Ishikawa (cell line): ENCODE results near the gene ERMP1.

Source experiments
- CEBPB ChIP-seq: IDR thresholded peaks from 2 replicates; pipeline ENCODE4 v1.6.1; 2012
- EGR1 ChIP-seq: IDR thresholded peaks from 2 replicates; pipeline ENCODE4 v1.6.1; 2012
- TCF12 ChIP-seq: IDR thresholded peaks from 2 replicates; pipeline ENCODE4 v1.6.1; 2012; ENCODE audit warnings: low read depth
- TEAD4 ChIP-seq: IDR thresholded peaks from 2 replicates; pipeline ENCODE4 v1.6.1; 2012
- USF1 ChIP-seq: IDR thresholded peaks from 2 replicates; pipeline ENCODE4 v1.6.1; 2012
- YY1 ChIP-seq: IDR thresholded peaks from 2 replicates; pipeline ENCODE4 v1.6.1; 2012; ENCODE audit warnings: low read depth
- ZBTB7A ChIP-seq: IDR thresholded peaks from 2 replicates; pipeline ENCODE4 v1.6.1; 2012; ENCODE audit warnings: low read depth

GRCh38 chr9:5843794-5844471 lies 11.0 kb upstream of the ERMP1 start:
- no peak for TF ChIP-seq CEBPB
- TF ChIP-seq YY1: no peak
- no peak for TF ChIP-seq USF1
- TF ChIP-seq TCF12: no peak
- TF ChIP-seq ZBTB7A: no peak
- no peak for TF ChIP-seq EGR1
- no peak for TF ChIP-seq TEAD4
